ENCODE measurements around the gene PDE3B. TPM values are rescaled to one million over a fixed set of nuclear protein-coding genes. Genes with fewer than 3 reads are reported as not detected.

PDE3B gene
- total and polyA plus RNA-seq, 2 of the 4 experiments (the other 2 are of a cell fraction): 0.21 to 1.3 TPM

DNA sequence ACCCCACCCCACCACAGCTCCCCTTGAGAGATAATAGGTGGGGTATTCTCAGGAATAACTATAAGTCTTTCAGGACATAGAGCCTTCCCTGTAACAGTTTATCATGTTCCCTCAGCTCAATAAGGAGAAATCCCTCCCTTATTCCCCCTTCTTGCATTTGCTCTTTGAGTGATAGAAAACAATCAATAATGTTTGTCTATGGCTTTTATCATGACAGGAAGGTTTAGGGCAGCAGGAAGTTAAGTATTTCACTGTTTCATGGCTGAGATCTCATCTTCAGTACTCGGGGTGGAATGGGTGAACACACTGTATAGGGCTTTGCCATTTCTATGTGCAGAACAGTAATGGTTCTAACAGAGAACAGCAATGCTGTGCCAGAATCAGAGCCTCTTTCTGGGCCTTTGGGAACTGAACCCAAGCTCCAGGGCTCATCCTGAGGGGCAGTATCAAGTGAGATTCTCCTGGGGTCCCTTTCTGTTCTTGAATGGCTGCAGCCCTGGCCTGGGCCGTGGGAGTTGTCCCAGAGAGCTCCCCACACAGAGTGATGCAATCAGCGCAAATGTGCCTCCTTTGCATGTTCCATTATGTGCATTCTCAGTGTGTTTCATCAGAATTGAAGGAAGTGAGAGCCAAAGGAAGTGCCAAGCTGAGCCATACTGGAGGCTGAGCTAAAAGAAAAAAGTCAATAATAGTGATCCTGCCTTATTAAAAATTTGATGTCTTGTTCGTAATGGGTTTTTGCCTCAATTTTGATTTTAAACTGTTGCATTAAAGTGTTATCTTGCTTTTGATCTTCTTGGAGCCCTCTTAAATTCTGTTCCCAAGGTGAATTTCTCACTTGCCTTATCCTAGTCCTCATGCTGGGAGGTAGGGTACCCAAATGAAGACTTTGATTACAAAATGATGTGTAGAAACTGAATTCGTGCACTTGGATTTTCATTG is 251.3 kb downstream of the PDE3B start:
- Histone ChIP-seq H3K27ac (ENCODE audit: insufficient read depth, low read length) (no peak overlapping the region), H3K56ac (ENCODE audit: extremely low read depth, insufficient read depth, low read length) (no peak overlapping the region), H2BK5ac (ENCODE audit: low read depth, low read length, poor library complexity, severe bottlenecking) (no peak overlapping the region), H3K36me3 (ENCODE audit: control insufficient read depth, insufficient read depth, low read length) (no peaks in the 10 kb centered on the region), H3K18ac (ENCODE audit: low read depth, low read length) (no peak overlapping the region), H2BK120ac (ENCODE audit: low read depth, low read length) (peak overlapping the region; percentile 5; the same call in 1 of the 2 replicates), H3K4me2 (ENCODE audit: low read depth, low read length) (no peak overlapping the region), H2AK9ac (replicated peaks; ENCODE audit: low read depth, low read length, poor library complexity) (no peak overlapping the region), H3K4me1 (ENCODE audit: control insufficient read depth, insufficient read depth, low read length) (peaks cover 3% of the 10 kb centered on the region; the same call in 1 of the 2 replicates), H4K5ac (ENCODE audit: low read depth, low read length) (no peak overlapping the region; the same call in 1 of the 2 replicates), H3K4me3 (ENCODE audit: insufficient read depth, low read depth, low read length) (no peak overlapping the region), H3K23ac (ENCODE audit: low read depth, low read length) (no peak overlapping the region), H4K91ac (ENCODE audit: insufficient read depth, low read depth, low read length) (0 out of 2 replicates have a peak overlapping the region, but pooled peaks have one; percentile 13), H4K20me1 (ENCODE audit: insufficient read depth, low read length) (no peaks in the 10 kb centered on the region), H2AFZ (replicated peaks; ENCODE audit: low read length, poor library complexity) (peak overlapping the region; percentile 16), H3K9me3 (ENCODE audit: control insufficient read depth, insufficient read depth, low read length) (no peaks in the 10 kb centered on the region), H2AK5ac (ENCODE audit: low read depth, low read length) (no peak overlapping the region), H2BK20ac (ENCODE audit: low read depth, low read length) (no peak overlapping the region; the same call in 1 of the 2 replicates), H3K27me3 (ENCODE audit: control insufficient read depth, insufficient read depth, low read length) (peaks cover 6% of the 10 kb centered on the region), H2BK15ac (ENCODE audit: low read depth, low read length) (no peak overlapping the region), H3K9me1 (ENCODE audit: insufficient read depth, low read length) (no peaks in the 10 kb centered on the region; the same call in 1 of the 2 replicates), H3K14ac (replicated peaks; ENCODE audit: low read depth, low read length) (no peak overlapping the region), H3K79me1 (ENCODE audit: low read depth in 1 of 2, low read length in 2 of 2) (peaks cover 0 to 7% of the 10 kb centered on the region in 2 experiments; a peak in 2 of 4 replicates), H4K8ac (ENCODE audit: low read depth in 2 of 2, low read length in 2 of 2) (peak overlapping the region in 1 of 2 experiments; percentile 24; a peak in 1 of 4 replicates), H3K4ac (ENCODE audit: low read depth, low read length) (no peak overlapping the region), H3K9ac (ENCODE audit: low read depth, low read length) (no peak overlapping the region)
- BruUV-seq (replicated peaks): no TSS peak
- in situ Hi-C loops (cut with MboI; ENCODE audit: low sequenced_read_pairs): loop anchor here (5.0 to 25.0 kb wide), 2 partner anchors 373 to 633 kb away; partner anchors contain the start of gene PSMA1
- CTCF ChIA-PET: interaction anchor here (1.6 kb wide), 1 partner anchor 14 kb away, joined by 4 read pairs; no protein-coding TSS in a partner anchor
- intact Hi-C loops (cut with micrococcal nuclease): no loop called here
- dilution Hi-C loops (cut with HindIII; ENCODE audit: low sequenced_read_pairs, unreplicated experiment): no loop called here
- whole genome bisulfite sequencing, 2 experiments (ENCODE audit: extremely low coverage in 2 of 2, insufficient read length in 1 of 2): 33% methylated on average over 1 of the region's 5 CpGs; no CpG with 5 or more reads in 1 of the 2 experiments
- TF ChIP-seq ELK1 (IDR thresholded peaks at IDR 0.05; ENCODE audit: borderline replicate concordance, low read depth, low read length): no peak
- peak; percentile 82 for TF ChIP-seq CEBPB (IDR thresholded peaks at IDR 0.05; ENCODE audit: low read depth, low read length)
- no peak for TF ChIP-seq MAZ (IDR thresholded peaks at IDR 0.05; ENCODE audit: borderline replicate concordance, low read depth, low read length)
- TF ChIP-seq MAFK (IDR thresholded peaks at IDR 0.05; ENCODE audit: low read depth, low read length): peak; percentile 8; the same call in 1 of the 2 replicates
- no peak for ATAC-seq (ENCODE audit: low read depth)
- peak; percentile 52 for DNase-seq
- POLR2A ChIA-PET (ENCODE audit: unreplicated experiment): no interaction called here

All from IMR-90 (cell line).